GM19372 (cell line): Measurements from ENCODE around the gene SERPINC1.
A peak's percentile ranks its signal among the peaks of the same experiment; 100 is the strongest.
"Not testable (repeated sequence)": the region's sequence is repeated elsewhere in the genome, so short reads cannot be mapped to it uniquely, and the experiment has no call there.

Experiments used
- ATAC-seq: cut with Tn5 transposase; IDR thresholded peaks from one replicate; pipeline ENCODE4 v1.9.1; 2021; ENCODE audit warnings: mild to moderate bottlenecking, low read depth, moderate library complexity; ENCODE audit not compliant: unreplicated experiment

SERPINC1 gene

DNA sequence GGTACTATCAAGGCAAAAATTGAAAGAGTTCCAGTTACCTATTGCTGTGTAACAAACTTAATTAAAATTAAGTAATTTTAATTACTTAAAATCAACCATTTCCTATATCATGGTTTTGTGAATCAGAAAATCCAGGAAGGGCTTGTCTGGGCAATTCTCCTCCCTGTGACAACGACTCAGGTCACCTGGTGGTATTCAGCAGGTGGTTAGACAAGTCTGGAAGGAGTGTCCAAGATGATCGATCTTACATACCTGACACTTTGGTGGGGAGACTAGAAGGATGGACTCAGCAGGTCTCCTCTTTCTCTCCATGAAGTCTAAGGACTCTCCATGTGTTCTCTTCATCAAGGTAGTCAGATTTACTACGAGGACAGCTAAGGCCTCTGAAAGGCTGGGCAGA lies 22.9 kb downstream of the SERPINC1 start:
- no peak for ATAC-seq

DNA sequence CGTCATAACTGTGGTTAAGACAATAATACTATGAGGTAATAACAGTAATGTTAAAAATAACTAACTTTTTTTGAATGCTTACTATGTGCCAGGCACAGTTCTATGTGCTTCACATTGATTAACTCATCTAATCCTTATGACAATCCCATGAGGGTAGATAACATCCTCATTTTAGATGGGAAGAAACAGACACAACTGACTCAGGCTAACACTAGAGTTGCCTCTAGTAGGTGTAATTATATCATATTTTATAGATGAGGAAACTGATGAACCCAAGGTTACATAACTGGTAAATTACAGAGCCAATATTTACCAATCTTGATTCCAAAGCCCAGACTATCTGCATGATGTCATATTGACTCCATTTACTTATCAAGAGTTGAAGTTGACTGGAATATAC lies 23.5 kb downstream of the SERPINC1 start:
- ATAC-seq = no peak

DNA sequence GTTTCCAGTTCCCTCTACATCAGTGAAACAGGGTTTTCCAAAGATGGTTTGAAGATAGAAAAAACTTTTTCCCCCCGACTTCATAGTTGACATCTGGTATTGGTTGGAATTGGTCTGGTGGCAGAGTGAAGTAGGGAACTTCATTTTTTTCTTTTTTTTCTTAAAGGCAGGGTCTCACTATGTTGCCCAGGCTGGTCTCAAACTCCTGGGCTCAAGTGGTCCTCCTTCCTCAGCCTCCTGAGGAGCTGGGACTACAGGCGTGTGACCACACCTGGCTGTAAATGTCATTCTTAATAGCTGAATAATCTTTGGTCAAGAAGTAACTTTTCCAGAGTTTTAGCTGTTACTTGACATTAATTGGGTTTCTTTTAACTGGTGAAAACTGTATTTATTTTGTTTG lies 27.2 kb downstream of the SERPINC1 start:
- ATAC-seq = no peak

DNA sequence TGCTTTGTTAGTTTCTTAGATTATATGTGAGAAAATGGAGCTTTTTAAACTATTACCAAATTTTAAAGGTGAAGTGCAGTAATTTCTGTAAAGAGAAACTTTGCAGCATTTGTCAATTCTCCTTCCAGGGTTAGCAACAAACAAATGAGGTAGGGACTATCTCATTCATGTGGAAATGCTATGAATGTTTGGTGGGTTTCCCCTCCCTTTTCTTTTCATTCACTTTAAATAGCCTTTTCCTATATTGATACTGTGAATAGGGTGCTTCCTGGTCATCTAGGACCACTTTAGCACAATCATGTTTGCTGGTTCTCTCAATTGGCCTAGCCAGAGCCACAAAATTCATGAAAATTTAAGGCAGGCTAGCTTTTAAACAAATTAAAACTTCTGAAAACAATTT lies 28.4 kb downstream of the SERPINC1 start:
- no peak for ATAC-seq

DNA sequence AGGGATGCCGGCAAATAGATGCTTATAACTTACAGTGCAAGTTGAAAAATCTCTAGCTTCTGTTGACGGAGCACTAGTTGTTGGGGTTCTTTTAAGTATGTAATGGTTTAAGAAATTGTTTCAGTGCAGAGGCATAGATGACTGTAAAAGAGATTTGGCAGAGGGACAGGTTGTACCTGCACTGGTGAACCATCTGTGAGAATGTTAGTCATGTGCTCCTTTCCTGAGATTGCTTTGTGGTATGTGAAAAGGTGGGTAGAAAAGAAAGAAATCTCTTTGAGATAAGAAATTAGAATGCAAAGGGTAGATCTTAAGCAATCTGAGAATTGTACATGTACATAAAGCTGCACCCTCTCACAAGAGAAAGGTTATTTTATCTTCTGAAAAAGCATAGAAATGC lies 29.5 kb downstream of the SERPINC1 start:
- ATAC-seq = no peak

DNA sequence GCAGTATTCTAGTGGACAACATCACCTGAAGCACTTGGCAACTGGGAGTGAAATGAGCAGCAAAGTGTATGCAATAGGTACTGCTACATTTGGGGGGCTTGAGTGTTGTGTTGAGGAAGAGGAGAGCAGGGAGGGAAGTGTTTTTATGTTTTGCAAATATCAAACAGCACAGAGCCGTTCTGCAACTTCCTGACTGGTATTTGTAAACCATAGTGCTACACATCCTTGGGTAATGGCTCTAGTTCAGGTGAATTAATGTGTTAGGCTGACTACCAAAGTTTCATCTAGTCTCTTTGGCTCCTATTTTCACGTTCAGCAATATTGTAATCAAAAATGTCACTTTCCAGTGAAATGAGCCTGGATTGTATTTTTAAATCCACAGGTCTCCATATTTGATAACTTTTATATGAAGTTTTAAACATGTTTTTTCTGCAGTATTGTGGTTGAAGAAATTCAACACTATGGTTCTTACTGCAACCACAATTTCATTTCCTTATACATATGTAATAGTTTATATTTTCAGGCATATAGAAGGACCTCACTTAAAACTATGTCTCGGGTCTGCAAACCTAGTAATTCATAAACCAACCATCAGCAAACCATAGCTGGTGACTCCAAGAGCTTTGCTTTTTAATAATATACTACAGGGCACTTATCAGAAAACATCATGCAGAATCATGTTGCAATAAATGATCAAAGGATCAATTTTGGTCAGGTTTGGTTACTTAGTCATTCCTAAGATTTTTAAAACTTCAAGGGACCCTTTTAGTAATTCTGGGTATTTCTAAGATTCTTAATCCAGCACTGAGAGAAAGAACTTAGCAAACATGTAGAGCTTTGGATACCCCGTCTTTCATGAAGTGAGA lies 30.1 kb downstream of the SERPINC1 start:
- ATAC-seq = no peak

DNA sequence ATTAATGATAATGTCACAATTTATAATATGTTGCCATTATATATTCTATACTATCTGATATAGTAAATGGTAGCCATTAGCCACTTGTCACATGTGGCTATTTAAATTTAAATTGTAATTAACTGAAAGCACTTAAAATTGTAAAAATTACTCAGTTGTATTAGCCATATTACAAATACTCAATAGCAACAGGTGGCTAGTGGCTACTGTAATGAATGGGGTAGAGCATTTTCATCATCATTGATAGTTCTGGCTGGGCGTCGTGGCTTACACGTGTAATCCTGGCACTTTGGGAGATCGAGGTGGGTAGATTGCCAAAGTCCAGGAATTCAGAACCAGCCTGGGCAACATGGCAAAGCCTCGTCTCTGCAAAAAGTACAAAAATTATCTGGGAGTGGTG lies 32.4 kb downstream of the SERPINC1 start:
- no peak for ATAC-seq

DNA sequence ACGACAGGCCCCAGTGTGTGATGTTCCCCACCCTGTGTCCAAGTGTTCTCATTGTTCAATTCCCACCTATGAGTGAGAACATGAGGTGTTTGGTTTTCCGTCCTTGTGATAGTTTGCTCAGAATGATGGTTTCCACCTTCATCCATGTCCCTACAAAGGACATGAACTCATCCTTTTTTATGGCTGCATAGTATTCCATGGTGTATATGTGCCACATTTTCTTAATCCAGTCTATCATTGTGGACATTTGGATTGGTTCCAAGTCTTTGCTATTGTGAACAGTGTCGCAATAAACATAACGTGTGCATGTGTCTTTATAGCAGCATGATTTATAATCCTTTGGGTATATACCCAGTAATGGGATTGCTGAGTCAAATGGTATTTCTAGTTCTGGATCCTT lies 36.0 kb downstream of the SERPINC1 start:
- not testable (repeated sequence) for ATAC-seq

DNA sequence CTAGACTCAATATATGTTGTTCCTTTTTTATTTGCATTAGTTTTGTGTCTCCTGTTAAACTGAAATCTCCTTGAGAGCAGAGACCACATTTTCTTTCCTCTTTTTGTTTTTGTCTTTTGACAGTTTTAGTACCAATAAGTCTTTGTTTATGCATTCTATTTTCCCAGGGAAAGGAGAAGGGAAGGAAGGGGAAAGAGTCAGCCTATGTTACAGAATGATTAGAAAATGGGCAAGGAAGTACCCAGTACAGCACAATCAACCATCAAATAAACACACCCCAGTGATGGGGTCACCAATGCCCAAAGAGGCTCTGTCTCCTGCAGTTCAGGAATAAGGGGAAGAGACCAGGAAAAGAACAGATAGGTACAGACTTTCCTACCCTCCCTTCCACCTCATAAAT lies 38.9 kb downstream of the SERPINC1 start:
- ATAC-seq = no peak

DNA sequence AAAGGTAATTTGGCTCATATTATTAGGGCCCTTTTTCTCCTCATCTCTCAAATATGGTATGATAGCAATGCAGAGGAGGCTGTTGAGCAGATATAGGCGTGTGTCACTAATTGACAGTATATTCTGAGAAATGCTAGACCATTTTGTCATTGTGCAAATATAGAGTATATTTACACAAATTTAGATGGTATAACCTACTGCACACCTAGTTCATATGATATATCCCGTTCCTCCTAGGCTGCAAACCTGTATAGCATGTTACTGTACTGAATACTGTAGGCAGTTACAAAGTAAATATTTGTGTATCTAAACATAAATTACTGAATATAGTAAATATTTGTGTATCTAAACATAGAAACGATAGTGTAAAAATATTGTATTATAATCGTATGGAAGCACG lies 40.4 kb downstream of the SERPINC1 start:
- ATAC-seq = no peak

DNA sequence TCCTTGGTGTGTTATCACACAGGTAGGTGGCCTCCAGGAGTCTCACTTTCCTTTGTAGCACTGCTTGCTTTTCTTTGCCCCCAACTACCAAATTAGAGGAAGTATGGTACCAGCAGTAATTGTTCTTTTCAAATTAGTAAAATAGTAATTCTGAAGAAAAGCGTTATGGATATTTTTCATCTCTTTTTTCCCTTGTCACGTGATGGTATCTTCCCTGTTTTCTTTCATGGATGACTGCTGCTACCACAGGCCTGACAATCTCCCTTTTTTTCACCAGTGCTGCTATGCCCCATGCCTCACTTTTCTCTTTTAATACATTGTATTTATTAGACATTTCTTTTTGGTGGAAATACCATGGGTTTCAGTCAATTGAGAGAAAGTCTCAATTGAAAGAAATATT lies 45.6 kb downstream of the SERPINC1 start:
- no peak for ATAC-seq

DNA sequence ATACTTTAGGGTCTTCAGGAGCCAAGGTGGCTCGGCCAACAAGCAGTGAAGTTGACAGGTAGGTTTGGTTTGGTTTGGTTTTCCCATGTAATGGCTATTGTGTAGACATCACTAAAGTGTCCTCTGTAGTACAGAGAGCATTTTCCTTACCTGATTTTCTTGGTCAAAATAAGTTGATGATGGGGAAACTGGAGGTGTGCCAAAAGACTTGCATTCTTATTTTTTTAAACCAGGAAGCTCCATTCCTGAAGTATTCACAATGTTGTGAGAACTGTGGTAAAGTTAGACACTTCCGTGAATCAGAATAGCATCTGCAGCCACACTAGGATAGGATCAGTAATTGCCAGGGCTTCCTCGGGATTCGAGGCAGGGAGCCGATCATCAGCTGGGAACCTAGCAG lies 46.0 kb downstream of the SERPINC1 start:
- ATAC-seq = no peak

DNA sequence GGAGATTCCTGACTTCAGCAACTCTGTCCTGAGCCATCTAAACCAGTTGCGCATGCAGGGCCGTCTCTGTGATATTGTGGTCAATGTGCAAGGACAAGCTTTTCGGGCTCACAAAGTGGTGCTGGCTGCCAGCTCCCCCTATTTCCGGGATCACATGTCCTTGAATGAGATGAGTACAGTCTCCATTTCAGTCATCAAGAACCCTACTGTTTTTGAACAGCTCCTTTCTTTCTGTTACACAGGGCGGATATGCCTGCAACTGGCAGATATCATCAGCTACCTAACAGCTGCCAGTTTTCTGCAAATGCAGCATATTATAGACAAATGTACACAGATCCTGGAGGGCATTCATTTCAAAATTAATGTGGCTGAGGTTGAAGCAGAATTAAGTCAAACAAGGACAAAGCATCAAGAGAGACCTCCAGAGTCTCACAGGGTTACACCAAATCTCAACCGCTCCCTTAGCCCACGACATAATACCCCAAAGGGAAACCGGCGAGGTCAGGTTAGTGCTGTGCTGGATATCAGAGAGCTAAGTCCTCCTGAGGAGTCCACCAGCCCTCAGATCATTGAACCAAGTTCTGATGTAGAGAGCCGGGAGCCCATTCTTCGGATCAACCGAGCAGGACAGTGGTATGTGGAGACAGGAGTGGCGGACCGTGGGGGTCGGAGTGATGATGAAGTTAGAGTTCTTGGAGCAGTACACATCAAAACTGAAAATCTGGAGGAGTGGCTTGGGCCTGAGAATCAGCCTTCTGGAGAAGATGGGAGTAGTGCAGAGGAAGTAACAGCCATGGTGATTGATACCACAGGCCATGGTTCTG lies 46.7 kb downstream of the SERPINC1 start:
- no peak for ATAC-seq

DNA sequence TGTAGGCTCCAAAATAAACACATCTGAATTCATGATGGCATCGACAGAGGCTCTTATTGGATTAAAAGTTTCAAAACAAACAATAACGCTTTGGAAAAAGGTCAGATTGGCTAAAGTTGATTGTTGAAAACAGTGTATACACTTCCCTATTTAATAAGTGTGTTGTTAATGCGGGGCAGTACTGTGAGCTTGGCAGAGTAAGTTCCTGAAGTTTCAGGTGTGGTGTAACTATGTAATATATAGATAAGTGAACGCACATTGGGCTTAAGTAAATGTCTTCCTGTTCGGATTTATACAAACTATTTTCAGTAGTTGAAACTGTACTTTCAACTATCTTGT lies 48.1 kb downstream of the SERPINC1 start:
- no peak for ATAC-seq

DNA sequence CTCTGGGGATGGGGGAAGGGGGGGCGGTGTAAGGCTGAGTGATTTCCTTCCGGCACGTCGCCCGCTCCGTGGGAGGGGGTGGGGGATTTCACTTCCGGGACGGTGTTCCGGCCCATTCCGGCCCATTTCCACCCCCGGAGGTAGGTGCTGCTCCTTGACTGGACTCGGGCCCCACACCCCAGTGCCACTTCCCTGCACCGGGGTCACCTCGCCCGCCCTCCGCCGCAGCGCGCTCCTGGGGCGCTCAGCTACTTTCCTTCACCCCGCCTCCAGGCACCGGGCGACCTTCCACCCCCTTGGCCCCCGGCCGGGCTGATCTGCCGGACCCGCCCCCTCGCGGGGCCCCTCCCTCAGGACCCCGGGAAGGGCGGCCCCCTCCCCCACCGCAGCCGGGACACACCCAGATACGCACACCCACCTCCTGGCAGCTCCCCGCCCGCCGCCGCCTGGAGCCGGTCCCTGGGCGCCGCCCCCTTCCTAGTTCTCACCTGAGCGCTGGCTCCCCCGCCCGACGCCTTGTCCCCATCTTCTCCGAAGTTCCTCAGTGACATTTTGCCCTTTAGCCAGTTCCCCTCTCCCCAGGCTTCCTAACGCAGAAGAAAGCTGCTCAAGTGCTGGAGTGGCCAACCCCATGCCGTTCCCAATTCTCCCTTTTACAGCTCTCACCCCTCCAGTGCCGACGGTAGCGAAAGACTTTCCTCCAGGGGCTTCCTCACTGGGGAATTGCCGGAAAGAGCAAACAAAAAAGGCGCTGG lies 48.7 kb downstream of the SERPINC1 start, which contains the start of gene ZBTB37:
Gene ZBTB37, plus strand, starts transcription at position 115 of the 755 bp plus-strand sequence. CDS start 1,846 bp downstream, outside the sequence.
- ATAC-seq = peak; percentile 52

DNA sequence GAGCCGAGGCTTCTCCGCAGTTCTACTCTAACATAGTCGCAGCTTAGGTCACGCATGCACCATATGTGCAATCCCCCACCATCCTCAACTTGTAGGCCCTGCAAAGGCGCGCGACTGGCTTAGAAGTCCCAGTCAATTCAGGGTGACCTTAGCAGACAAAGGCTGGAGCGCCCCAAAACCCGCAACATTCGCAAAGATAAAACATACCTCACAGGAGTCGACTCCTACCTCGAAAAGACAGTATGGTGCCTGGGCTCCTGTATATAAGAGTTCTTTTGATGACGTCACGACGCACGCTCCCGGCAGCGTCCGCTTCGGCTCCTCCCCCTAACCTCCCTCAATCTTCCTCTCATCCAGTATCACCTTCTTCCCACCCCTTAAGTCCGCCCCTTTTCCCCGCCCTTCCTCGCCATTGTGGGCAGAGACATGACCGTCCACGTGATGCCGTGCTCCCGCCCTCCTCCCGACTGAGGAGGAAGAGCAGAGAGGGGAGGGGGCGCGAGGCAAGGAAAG lies 49.3 kb downstream of the SERPINC1 start, which contains the start of gene GAS5:
Gene GAS5, minus strand, starts transcription at position 237 of the 513 bp plus-strand sequence.
- ATAC-seq = peak; percentile 63

DNA sequence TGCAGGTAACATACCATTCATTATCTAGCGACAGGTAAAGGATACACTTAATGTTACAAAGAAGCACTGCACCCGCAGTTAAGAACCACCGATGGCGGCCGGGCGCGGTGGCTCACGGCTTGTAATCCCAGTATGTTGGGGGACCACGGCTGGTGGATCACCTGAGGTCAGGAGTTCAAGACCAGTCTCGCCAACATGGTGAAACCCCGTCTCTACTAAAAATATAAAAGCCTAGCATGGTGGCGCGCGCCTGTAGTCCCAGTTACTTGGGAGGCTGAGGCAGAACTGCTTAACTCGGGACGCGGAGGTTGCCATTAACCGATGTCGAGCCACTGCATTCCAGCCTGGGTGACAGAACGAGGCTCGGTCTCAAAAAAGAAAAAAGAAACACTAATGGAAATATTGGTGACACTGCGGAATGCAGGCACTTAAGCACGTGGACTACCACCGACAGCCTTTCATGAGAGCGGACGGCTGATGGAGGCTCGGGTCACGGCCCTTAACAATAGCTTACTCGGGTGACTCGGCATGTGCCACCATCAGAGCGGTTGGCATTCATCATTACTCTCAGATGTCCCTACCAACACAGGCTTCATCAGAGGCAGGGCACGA lies 49.9 kb downstream of the SERPINC1 start:
- peak; percentile 6 for ATAC-seq

DNA sequence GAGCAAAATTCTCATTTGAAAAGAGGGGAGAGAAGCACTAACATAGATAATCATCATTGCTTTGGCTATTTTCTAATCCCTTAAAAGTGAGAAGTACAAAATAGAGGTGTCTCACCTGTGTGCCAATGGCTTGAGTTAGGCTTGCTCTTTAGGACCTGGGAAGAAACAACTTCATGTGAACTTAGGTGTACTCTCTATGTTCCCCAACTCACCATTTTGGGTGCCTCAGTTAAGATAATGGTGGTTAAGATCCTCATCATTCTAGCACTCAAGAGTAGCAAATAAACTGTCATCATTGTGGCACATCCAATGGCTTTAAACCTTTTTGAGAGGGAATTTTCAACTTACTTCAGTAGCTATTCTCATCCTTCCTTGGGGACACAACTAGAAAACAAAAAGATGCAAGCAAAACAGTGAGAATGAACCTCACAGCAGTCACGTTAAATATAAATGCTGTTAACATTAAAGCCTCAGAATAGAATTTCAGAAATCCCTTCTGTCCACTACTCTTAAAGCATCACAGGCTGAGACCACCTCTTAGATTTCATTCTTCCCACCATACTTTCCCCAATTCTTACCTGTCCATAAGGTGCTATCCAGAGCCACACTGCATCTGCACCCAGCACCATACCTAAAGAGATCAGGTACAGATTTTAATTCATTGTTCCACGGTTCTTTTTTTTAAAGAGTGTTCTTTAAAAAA lies 50.6 kb downstream of the SERPINC1 start:
- ATAC-seq = no peak

DNA sequence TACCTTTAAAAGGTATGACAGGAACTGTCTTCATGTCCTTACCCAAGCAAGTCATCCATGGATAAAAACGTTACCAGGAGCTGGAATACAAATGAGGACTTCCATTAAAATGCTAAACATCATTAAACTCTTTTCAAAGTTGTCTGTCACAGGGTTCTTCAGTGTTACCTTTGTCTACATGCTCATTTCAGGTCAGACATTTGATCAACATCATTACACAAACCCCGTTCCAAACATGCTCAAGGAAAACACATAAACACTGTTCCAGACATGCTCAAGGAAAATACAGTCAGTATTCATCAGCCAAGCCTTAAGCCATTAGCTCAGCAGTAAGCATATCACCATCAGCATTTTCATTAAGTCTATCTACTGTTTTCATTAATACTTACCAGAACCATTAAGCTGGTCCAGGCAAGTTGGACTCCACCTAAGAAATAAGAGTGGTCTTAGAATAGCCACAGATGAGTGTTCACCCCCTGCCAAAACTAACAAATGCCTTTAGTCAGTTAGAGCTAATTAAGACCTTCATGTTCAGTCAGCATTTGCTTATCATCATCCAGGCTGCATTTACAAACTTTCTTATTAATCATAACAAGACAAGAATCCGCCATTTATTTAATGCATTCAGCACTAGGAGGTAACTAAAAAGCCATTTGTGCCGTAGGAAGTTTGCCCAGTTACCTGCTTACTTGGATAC lies 51.5 kb downstream of the SERPINC1 start:
- ATAC-seq = no peak
